Gastrocnemius medialis (tissue), 4 donors: ENCODE measurements around the gene LDHB. TPM values are rescaled to one million over a fixed set of nuclear protein-coding genes. Genes with fewer than 3 reads are reported as not detected.

ENCODE experiments used
- ATAC-seq, 2 donors: fragments of 150-250 bp; one replicate each; pipeline ENCODE4 v1.9.1; 2016
- DNase-seq, 2 donors: peaks; one replicate each; pipeline ENCODE4 v3.0.0-alpha.2; 2019
- H3K27ac ChIP-seq, 4 donors: fragments of 200-600 bp; sonication (generic); 1 replicate in 1 of 4; 2 replicates in 3 of 4; pipeline ENCODE4 v1.5.1; 2016 to 2018; ENCODE audit warnings: mild to moderate bottlenecking in 2 of 4, moderate library complexity in 1 of 4
- H3K27me3 ChIP-seq, 3 donors: fragments of 200-600 bp; sonication (generic) in 2 of 3; 1 replicate in 1 of 3; 2 replicates in 2 of 3; pipeline versions ENCODE4 v1.5.1 to v1.6.0; 2016 to 2019; ENCODE audit warnings: mild to moderate bottlenecking in 1 of 3, moderate library complexity in 1 of 3
- H3K36me3 ChIP-seq, 2 donors: fragments of 200-600 bp; sonication (generic) in 1 of 2; one replicate each; pipeline ENCODE4 v1.5.1; 2017 to 2018
- H3K4me1 ChIP-seq, 2 donors: fragments of 200-600 bp; sonication (generic) in 1 of 2; one replicate each; pipeline ENCODE4 v1.5.1; 2016 to 2017; ENCODE audit warnings: mild to moderate bottlenecking in 2 of 2
- H3K4me3 ChIP-seq, 4 donors: fragments of 200-600 bp; sonication (generic) in 3 of 4; 1 replicate in 1 of 4; 2 replicates in 3 of 4; pipeline ENCODE4 v1.5.1; 2016 to 2019; ENCODE audit warnings: mild to moderate bottlenecking in 2 of 4
- H3K9me3 ChIP-seq, 3 donors: fragments of 200-600 bp; sonication (generic) in 2 of 3; 1 replicate in 1 of 3; 2 replicates in 2 of 3; pipeline ENCODE4 v1.5.1; 2016 to 2019
- CTCF ChIP-seq, 5 experiments: fragments of 450-650 bp in 3 of 5; fragments of 200-600 bp in 2 of 5; sonication (generic) in 2 of 5; IDR thresholded peaks in 4 of 5; conservative IDR thresholded peaks in 1 of 5; 1 replicate in 4 of 5; 2 replicates in 1 of 5; pipeline ENCODE4 v1.5.1; 2016 to 2019; ENCODE audit warnings: antibody characterized with exemption in 5 of 5, mild to moderate bottlenecking in 3 of 5, moderate library complexity in 3 of 5
- POLR2A ChIP-seq, 2 donors: fragments of 450-650 bp; IDR thresholded peaks; one replicate each; pipeline ENCODE4 v1.6.1; 2017; ENCODE audit warnings: antibody characterized with exemption in 2 of 2, mild to moderate bottlenecking in 2 of 2, moderate library complexity in 2 of 2
- in situ Hi-C, 4 donors: fragments of 200-750 bp; cut with MboI; loops; one replicate each; pipeline versions ENCODE4 v1.15.0 to v1.8.0; 2017; ENCODE audit warnings: low sequenced_read_pairs in 4 of 4
- intact Hi-C: fragments of 100-400 bp; cut with DNase I; formaldehyde crosslinking; loops from one replicate; pipeline ENCODE4 v1.15.1; 2023; ENCODE audit warnings: low total_unique reads
- total RNA-seq, 4 donors: library from RNA; depleted of rRNA; stranded (reverse); fragments of >200 nt; gene quantifications; one replicate each; pipeline versions ENCODE4 v1.1.0 to v1.2.3, GENCODE V29; 2016

The LDHB gene
- 100 to 1,000 TPM in 2 of 4 donors, 10 to 100 TPM in 2; 76.4 to 229 (median 125) TPM for total RNA-seq

- in situ Hi-C loops, result loop anchor here in 1 of 4 donors (10.0 kb wide), 1 partner anchor 153 kb away; the partner anchor contains the start of genes GOLT1B and RECQL
- ATAC-seq (peak; percentile 93 to 95), DNase-seq (peak; percentile 84 to 91)
- Histone ChIP-seq H3K27ac (peak within 1 kb of the TSS; percentile 79 to 87 (median 82)), H3K9me3 (no peaks in the 10 kb centered on the region), H3K4me3 (peak within 1 kb of the TSS; percentile 75 to 88 (median 77)), H3K27me3 (no peaks in the 10 kb centered on the region), H3K36me3 (peaks cover 0 to 8% of the 10 kb centered on the region in 2 donors), H3K4me1 (peaks cover 18% of the 10 kb centered on the region in 2 donors)
- peak; percentile 67 to 84 for TF ChIP-seq POLR2A (IDR thresholded peaks at IDR 0.05)
- TF ChIP-seq CTCF (IDR thresholded peaks at IDR 0.05 in 4 of 5, conservative IDR thresholded peaks at IDR 0.05 in 1 of 5), result no peak
- intact Hi-C loops, result loop anchor here (1.0 to 10.0 kb wide), 4 partner anchors 23 to 220 kb away; partner anchors contain the start of genes GOLT1B, PYROXD1, RECQL and SPX
Measured at GRCh38 chr12:21657326-21658077, at the start of gene LDHB. LDHB (minus strand) TSS chr12:21657842; CDS start chr12:21654671, 3,171 bp downstream.

- Histone ChIP-seq H3K27me3 (no peaks in the 10 kb centered on the region), H3K4me1 (no peaks in the 10 kb centered on the region), H3K27ac (no peak overlapping the region), H3K36me3 (no peaks in the 10 kb centered on the region), H3K4me3 (no peak overlapping the region), H3K9me3 (no peaks in the 10 kb centered on the region)
- intact Hi-C loops (no loop called here), in situ Hi-C loops (loop anchor here in 1 of 4 donors (10.0 kb wide), 2 partner anchors 290 to 750 kb away; no protein-coding TSS in a partner anchor)
- no peak for TF ChIP-seq CTCF (IDR thresholded peaks at IDR 0.05 in 4 of 5, conservative IDR thresholded peaks at IDR 0.05 in 1 of 5)
- no peak for TF ChIP-seq POLR2A (IDR thresholded peaks at IDR 0.05)
- ATAC-seq (no peak), DNase-seq (no peak)
Measured at GRCh38 chr12:21704847-21705246, 47.2 kb upstream of the LDHB start.

- no peak for ATAC-seq
- in situ Hi-C loops, result loop anchor here (5.0 to 10.0 kb wide), 6 partner anchors 285 to 755 kb away; no protein-coding TSS in a partner anchor
- no peak for TF ChIP-seq CTCF (IDR thresholded peaks at IDR 0.05 in 4 of 5, conservative IDR thresholded peaks at IDR 0.05 in 1 of 5)
- TF ChIP-seq POLR2A (IDR thresholded peaks at IDR 0.05), result no peak
- no peaks in the 10 kb centered on the region for H3K4me1 ChIP-seq
- no peaks in the 10 kb centered on the region for H3K9me3 ChIP-seq
- H3K36me3 ChIP-seq, result no peaks in the 10 kb centered on the region
- no peak overlapping the region for H3K27ac ChIP-seq
- intact Hi-C loops, result loop anchor here (2.0 to 10.0 kb wide), 3 partner anchors 242 to 745 kb away; partner anchors contain the start of gene ABCC9
- no peak for DNase-seq
- no peak overlapping the region for H3K4me3 ChIP-seq
- no peaks in the 10 kb centered on the region for H3K27me3 ChIP-seq
Measured at GRCh38 chr12:21699851-21700250, 42.2 kb upstream of the LDHB start.

GRCh38 chr12:21697904-21698630 is 40.4 kb upstream of the LDHB start:
- ATAC-seq (no peak), DNase-seq (no peak)
- Histone ChIP-seq H3K9me3 (no peaks in the 10 kb centered on the region), H3K27me3 (no peaks in the 10 kb centered on the region), H3K27ac (peak overlapping the region in 1 of 4 donors; percentile 21), H3K36me3 (no peaks in the 10 kb centered on the region), H3K4me3 (peak overlapping the region in 2 of 4 donors; percentile 17 to 20), H3K4me1 (no peaks in the 10 kb centered on the region)
- in situ Hi-C loops, result loop anchor here in 3 of 4 donors (5.0 to 10.0 kb wide), 4 partner anchors 287 to 327 kb away; no protein-coding TSS in a partner anchor
- TF ChIP-seq CTCF (IDR thresholded peaks at IDR 0.05 in 4 of 5, conservative IDR thresholded peaks at IDR 0.05 in 1 of 5) (peak; percentile 44 to 69 (median 56)), POLR2A (IDR thresholded peaks at IDR 0.05) (no peak)
- intact Hi-C loops, result loop anchor here (1.0 to 10.0 kb wide), 4 partner anchors 244 to 747 kb away; partner anchors contain the start of gene ABCC9
